Measurements from ENCODE around the gene SYNJ2.

SYNJ2 gene

GRCh38 chr6:158037021-158037420 lies 55.4 kb downstream of the SYNJ2 start:
- TF ChIP-seq CTCF (conservative IDR thresholded peaks at IDR 0.05; ENCODE audit: low read depth, low read length), result no peak
- H3K4me2 ChIP-seq, result no peak overlapping the region
- no peak overlapping the region for H3K4me3 ChIP-seq (IDR thresholded peaks at IDR 0.05; ENCODE audit: insufficient read depth, low read depth, low read length)
- no peaks in the 10 kb centered on the region for H3K36me3 ChIP-seq (ENCODE audit: insufficient read depth)
- H4K20me1 ChIP-seq (ENCODE audit: insufficient read depth), result no peaks in the 10 kb centered on the region
- no peaks in the 10 kb centered on the region for H3K27me3 ChIP-seq (ENCODE audit: insufficient read depth, low read depth)
- no peaks in the 10 kb centered on the region for H3K79me2 ChIP-seq (ENCODE audit: insufficient read depth, low read depth)
- no peak overlapping the region for H2AFZ ChIP-seq (ENCODE audit: low read depth)
- no peak overlapping the region for H3K9ac ChIP-seq
- no peaks in the 10 kb centered on the region for H3K4me1 ChIP-seq (ENCODE audit: low read depth, poor library complexity, severe bottlenecking)
- H3K27ac ChIP-seq, result no peak overlapping the region

DNA sequence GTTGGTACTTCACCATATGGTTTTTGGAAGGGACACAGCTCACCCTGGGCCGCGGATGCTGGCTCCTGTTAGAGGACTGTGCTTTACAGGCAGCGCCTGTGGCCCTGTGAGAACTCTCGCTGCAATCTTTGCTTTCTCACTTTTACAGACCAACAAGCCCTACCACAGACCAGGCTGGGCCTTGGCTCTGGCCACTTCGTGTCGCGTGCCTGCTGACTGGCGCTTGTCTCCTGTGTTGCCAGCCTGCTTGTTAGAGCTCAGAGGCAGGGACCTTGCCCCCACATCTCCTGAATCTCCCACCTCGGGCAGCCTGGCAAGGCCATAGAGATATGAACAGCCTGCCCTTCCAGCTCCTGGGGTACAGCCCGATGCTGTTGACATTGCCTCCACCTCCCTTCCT lies 56.1 kb downstream of the SYNJ2 start:
- Histone ChIP-seq H3K4me2 (no peak overlapping the region), H3K4me3 (IDR thresholded peaks at IDR 0.05; ENCODE audit: insufficient read depth, low read depth, low read length) (no peak overlapping the region), H3K27ac (no peak overlapping the region), H3K4me1 (ENCODE audit: low read depth, poor library complexity, severe bottlenecking) (no peaks in the 10 kb centered on the region), H2AFZ (ENCODE audit: low read depth) (no peak overlapping the region), H3K27me3 (ENCODE audit: insufficient read depth, low read depth) (no peaks in the 10 kb centered on the region), H3K9ac (no peak overlapping the region), H4K20me1 (ENCODE audit: insufficient read depth) (no peaks in the 10 kb centered on the region), H3K79me2 (ENCODE audit: insufficient read depth, low read depth) (no peaks in the 10 kb centered on the region), H3K36me3 (ENCODE audit: insufficient read depth) (no peaks in the 10 kb centered on the region)
- TF ChIP-seq CTCF (conservative IDR thresholded peaks at IDR 0.05; ENCODE audit: low read depth, low read length), result no peak

GRCh38 chr6:158038291-158039177 lies 56.9 kb downstream of the SYNJ2 start:
- Histone ChIP-seq H3K27me3 (ENCODE audit: insufficient read depth, low read depth) (no peaks in the 10 kb centered on the region), H3K9ac (no peak overlapping the region), H4K20me1 (ENCODE audit: insufficient read depth) (no peaks in the 10 kb centered on the region), H3K4me3 (IDR thresholded peaks at IDR 0.05; ENCODE audit: insufficient read depth, low read depth, low read length) (no peak overlapping the region), H3K36me3 (ENCODE audit: insufficient read depth) (no peaks in the 10 kb centered on the region), H3K4me1 (ENCODE audit: low read depth, poor library complexity, severe bottlenecking) (no peaks in the 10 kb centered on the region), H3K79me2 (ENCODE audit: insufficient read depth, low read depth) (no peaks in the 10 kb centered on the region), H2AFZ (ENCODE audit: low read depth) (no peak overlapping the region), H3K27ac (no peak overlapping the region), H3K4me2 (no peak overlapping the region)
- TF ChIP-seq CTCF (conservative IDR thresholded peaks at IDR 0.05; ENCODE audit: low read depth, low read length), result no peak

DNA sequence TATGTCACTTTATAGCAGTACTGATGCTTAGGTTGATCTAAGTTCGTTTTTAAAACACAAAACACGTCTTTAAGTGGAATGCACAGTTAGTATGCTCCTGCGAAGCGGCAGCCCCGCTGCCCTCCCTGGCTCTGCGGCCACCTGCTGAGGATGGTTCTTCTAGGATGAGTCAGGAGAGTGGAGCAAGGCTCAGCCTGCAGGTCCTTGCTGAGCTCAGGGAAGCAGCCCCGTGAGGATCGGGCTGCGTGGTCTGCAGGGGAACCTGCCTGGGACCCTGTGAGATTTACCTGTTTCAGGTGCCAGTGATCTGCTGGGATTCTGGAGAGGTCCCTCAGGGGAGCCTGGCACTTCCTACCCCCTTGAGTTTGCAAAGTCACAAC lies 57.5 kb downstream of the SYNJ2 start:
- no peak overlapping the region for H3K27ac ChIP-seq

More for the DNA sequence above, 57.5 kb downstream of the SYNJ2 start:
- no peak overlapping the region for H3K4me2 ChIP-seq
- no peaks in the 10 kb centered on the region for H3K36me3 ChIP-seq (ENCODE audit: insufficient read depth)
- H3K27me3 ChIP-seq (ENCODE audit: insufficient read depth, low read depth), result no peaks in the 10 kb centered on the region
- no peak overlapping the region for H3K9ac ChIP-seq
- no peak for TF ChIP-seq CTCF (conservative IDR thresholded peaks at IDR 0.05; ENCODE audit: low read depth, low read length)
- H2AFZ ChIP-seq (ENCODE audit: low read depth), result no peak overlapping the region
- no peak overlapping the region for H3K4me3 ChIP-seq (IDR thresholded peaks at IDR 0.05; ENCODE audit: insufficient read depth, low read depth, low read length)
- H4K20me1 ChIP-seq (ENCODE audit: insufficient read depth), result no peaks in the 10 kb centered on the region
- H3K4me1 ChIP-seq (ENCODE audit: low read depth, poor library complexity, severe bottlenecking), result no peaks in the 10 kb centered on the region
- no peaks in the 10 kb centered on the region for H3K79me2 ChIP-seq (ENCODE audit: insufficient read depth, low read depth)
